Tibial artery (tissue), 4 donors: ENCODE results near the gene PIP4P1.

ENCODE experiments used
- DNase-seq, 2 donors: peaks; one replicate each; pipeline ENCODE4 v3.0.0-alpha.2; 2019
- H3K27ac ChIP-seq, 2 donors: fragments of 200-600 bp; sonication (generic) in 1 of 2; 1 replicate in 1 of 2; 2 replicates in 1 of 2; pipeline ENCODE4 v1.5.1; 2018 to 2019; ENCODE audit warnings: mild to moderate bottlenecking in 1 of 2
- H3K27me3 ChIP-seq, 2 donors: fragments of 200-600 bp; sonication (generic) in 1 of 2; one replicate each; pipeline versions ENCODE4 v1.5.1 to v1.6.0; 2016 to 2019
- H3K36me3 ChIP-seq, 3 donors: fragments of 200-600 bp; sonication (generic) in 2 of 3; one replicate each; pipeline ENCODE4 v1.5.1; 2016 to 2019; ENCODE audit warnings: mild to moderate bottlenecking in 2 of 3
- H3K4me1 ChIP-seq, 4 donors: fragments of 200-600 bp; sonication (generic) in 2 of 4; 1 replicate in 3 of 4; 2 replicates in 1 of 4; pipeline ENCODE4 v1.5.1; 2016 to 2019
- H3K4me3 ChIP-seq, 2 donors: fragments of 200-600 bp; sonication (generic) in 1 of 2; 1 replicate in 1 of 2; 2 replicates in 1 of 2; pipeline ENCODE4 v1.5.1; 2018 to 2019; ENCODE audit warnings: mild to moderate bottlenecking in 2 of 2
- H3K9me3 ChIP-seq, 3 donors: fragments of 200-600 bp; sonication (generic) in 1 of 3; one replicate each; pipeline ENCODE4 v1.5.1; 2016 to 2019
- CTCF ChIP-seq, 2 experiments: fragments of 200-600 bp in 1 of 2; fragments of 450-650 bp in 1 of 2; IDR thresholded peaks; one replicate each; pipeline ENCODE4 v1.5.1; 2017 to 2019; ENCODE audit warnings: antibody characterized with exemption in 2 of 2, mild to moderate bottlenecking in 1 of 2, moderate library complexity in 1 of 2
- intact Hi-C: fragments of 100-400 bp; cut with DNase I; formaldehyde crosslinking; loops from one replicate; pipeline ENCODE4 v1.15.0; 2023; ENCODE audit warnings: low total_unique reads

PIP4P1 gene

GRCh38 chr14:20429801-20430669 is 31.2 kb downstream of the PIP4P1 start:
- Histone ChIP-seq H3K4me3 (no peak overlapping the region), H3K4me1 (peaks cover 0 to 10% (median 6%) of the 10 kb centered on the region in 4 donors), H3K27me3 (no peaks in the 10 kb centered on the region), H3K27ac (no peak overlapping the region), H3K9me3 (no peaks in the 10 kb centered on the region), H3K36me3 (no peaks in the 10 kb centered on the region)
- DNase-seq = no peak
- intact Hi-C loops = no loop called here
- no peak for TF ChIP-seq CTCF (IDR thresholded peaks at IDR 0.05)

DNA sequence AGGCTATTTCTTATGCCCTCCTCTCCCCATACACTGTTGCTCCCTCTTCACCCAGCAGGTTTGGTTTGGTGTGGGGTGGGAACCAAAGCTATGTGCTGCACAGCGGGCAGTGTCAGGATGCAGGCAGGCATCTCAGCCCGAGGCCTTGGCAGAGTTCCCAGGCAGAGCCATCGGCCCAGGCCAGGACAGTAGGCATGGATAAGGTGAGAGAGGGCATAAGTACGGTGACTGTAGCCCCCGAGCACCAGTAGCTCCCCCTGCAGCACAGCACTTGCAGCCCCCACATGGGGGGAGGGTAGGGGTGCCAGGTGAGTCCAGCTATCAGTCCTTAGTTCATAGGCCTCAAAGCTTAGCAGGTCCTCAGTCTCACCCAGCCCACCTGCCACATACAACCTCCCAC is 32.4 kb downstream of the PIP4P1 start:
- H3K27me3 ChIP-seq = no peaks in the 10 kb centered on the region
- no peak overlapping the region for H3K4me3 ChIP-seq
- H3K4me1 ChIP-seq = peaks cover 0 to 3% (median 0%) of the 10 kb centered on the region in 4 donors
- H3K27ac ChIP-seq = no peak overlapping the region
- no peaks in the 10 kb centered on the region for H3K36me3 ChIP-seq
- no peak for DNase-seq
- TF ChIP-seq CTCF (IDR thresholded peaks at IDR 0.05) = no peak
- H3K9me3 ChIP-seq = no peaks in the 10 kb centered on the region
- intact Hi-C loops = no loop called here

- Histone ChIP-seq H3K9me3 (no peaks in the 10 kb centered on the region), H3K36me3 (no peaks in the 10 kb centered on the region), H3K27ac (no peak overlapping the region), H3K4me1 (peaks cover 0 to 3% (median 0%) of the 10 kb centered on the region in 4 donors), H3K27me3 (no peaks in the 10 kb centered on the region), H3K4me3 (no peak overlapping the region)
- TF ChIP-seq CTCF (IDR thresholded peaks at IDR 0.05) = no peak
- intact Hi-C loops = no loop called here
- DNase-seq = no peak
Measured at GRCh38 chr14:20428010-20428365, 33.2 kb downstream of the PIP4P1 start.

DNA sequence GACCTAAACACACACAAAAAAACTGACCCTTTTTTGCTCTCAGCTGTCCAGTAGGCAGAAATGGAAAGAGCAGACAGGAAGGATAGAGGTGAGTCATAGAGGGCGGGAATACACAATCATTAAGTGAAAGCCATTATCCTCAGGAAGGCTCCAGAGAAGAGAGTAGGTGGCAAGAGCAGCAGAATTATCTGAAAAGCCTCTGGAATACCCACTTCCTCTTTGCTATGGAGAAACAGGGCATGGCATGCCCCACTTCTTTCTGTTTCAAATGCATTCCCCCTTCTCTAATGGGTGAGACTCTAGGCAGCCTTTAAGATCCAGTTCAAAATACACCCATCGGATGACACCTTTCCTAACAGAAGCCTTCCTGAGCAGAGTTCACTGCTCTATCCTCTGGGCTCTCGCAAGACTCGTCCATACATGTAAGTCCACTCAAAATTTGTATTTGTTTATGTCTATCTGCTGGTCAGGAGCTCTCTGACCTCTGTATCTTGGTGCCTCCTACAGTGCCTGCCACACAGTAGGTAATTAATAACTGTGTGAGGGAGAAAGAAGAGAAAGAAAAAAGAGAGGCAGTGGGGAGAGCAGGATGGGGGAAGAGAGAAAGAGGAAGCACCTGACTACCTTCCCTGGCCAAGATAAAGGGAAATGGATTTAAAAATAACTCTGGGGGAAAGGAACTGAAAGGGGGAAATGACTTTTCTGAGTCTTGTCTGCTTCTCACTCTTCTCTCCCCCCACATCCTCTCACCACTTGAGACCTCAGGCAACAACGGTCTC is 33.8 kb downstream of the PIP4P1 start:
- no peak overlapping the region for H3K27ac ChIP-seq

GRCh38 chr14:20424851-20425250 is 36.4 kb downstream of the PIP4P1 start:
- Histone ChIP-seq H3K9me3 (no peaks in the 10 kb centered on the region), H3K27ac (no peak overlapping the region), H3K36me3 (no peaks in the 10 kb centered on the region), H3K4me1 (peaks cover 0 to 1% (median 0%) of the 10 kb centered on the region in 4 donors), H3K27me3 (no peaks in the 10 kb centered on the region), H3K4me3 (no peak overlapping the region)
- no peak for DNase-seq
- no peak for TF ChIP-seq CTCF (IDR thresholded peaks at IDR 0.05)
- intact Hi-C loops = no loop called here

More for the DNA sequence above, 33.8 kb downstream of the PIP4P1 start:
- H3K9me3 ChIP-seq = no peaks in the 10 kb centered on the region
- H3K36me3 ChIP-seq = no peaks in the 10 kb centered on the region
- peaks cover 0 to 3% (median 0%) of the 10 kb centered on the region in 4 donors for H3K4me1 ChIP-seq
- no peaks in the 10 kb centered on the region for H3K27me3 ChIP-seq
- no peak for DNase-seq
- H3K4me3 ChIP-seq = no peak overlapping the region
- intact Hi-C loops = no loop called here
- TF ChIP-seq CTCF (IDR thresholded peaks at IDR 0.05) = no peak
